Adipose tissue (tissue), 3 donors: ENCODE data around the gene SP2. TPM values are rescaled to one million over a fixed set of nuclear protein-coding genes. Genes with fewer than 3 reads are reported as not detected.

Experiments
- H3K27ac ChIP-seq: one replicate; pipeline ENCODE4 v1.5.1; 2013; ENCODE audit warnings: low read depth, low read length
- WGBS, 3 donors: extraction: QIAGEN DNeasy Blood & Tissue Kit; methylation state at CpG; one replicate each; pipeline ENCODE4 v1.1.7; 2013; 5-methylcytosine and 5-hydroxymethylcytosine counted together
- polyA plus RNA-seq, 3 donors: library from polyadenylated mRNA; stranded (reverse); fragments of 200-250 nt; gene quantifications; one replicate each; pipeline ENCODE4 v1.2.3, GENCODE V29; 2013
- donor health status: healthy with polysubstance abuse.
- donor health status: Bipolar disorder and iron deficiency.
- donor health status: healthy.

Gene SP2
- polyA plus RNA-seq, 3 donors: 7.2 to 15.7 (median 9.2) TPM

DNA sequence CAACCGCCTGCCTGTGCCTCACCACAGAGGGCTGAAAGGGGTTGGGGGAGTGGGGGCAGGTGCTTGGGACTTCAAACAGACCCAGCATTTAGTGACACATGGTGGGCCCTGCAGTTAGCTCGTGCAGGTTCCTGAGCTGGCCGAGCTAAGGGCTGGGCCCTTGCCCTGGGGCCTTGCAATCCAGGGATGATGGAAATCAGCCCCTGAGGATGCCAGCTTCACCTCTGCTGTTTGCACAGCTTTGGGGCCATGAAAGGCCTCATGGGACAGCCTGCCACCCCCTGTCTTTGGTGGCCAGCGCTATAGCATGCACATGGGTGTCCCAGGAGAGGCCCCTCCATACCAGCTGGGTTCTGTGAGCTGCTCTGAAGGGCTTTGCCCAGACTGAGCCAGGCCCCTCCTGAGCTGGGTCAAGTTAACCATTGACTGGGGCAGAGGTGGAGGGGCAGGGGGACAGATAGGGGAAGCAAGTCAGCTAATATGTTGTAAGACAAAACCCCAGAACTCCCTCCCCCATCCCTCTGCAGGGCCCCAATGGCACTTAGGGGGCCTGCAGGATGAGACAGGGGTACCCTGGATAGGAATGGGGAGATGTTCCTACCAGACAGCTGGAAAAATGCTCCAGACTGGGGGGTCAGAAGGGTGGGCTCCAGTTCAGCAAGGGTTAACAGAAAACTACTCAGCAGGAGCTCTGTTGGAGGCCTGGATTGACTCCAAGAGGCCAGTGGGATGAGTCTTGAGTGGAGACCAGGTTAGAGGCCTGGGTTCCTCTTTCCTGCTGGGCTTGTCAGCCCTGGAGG lies 61.0 kb downstream of the SP2 start:
- 20 to 85% (median 63%) methylated on average over 4 of the region's 4 CpGs for WGBS, 3 donors
- no peak overlapping the region for H3K27ac ChIP-seq

DNA sequence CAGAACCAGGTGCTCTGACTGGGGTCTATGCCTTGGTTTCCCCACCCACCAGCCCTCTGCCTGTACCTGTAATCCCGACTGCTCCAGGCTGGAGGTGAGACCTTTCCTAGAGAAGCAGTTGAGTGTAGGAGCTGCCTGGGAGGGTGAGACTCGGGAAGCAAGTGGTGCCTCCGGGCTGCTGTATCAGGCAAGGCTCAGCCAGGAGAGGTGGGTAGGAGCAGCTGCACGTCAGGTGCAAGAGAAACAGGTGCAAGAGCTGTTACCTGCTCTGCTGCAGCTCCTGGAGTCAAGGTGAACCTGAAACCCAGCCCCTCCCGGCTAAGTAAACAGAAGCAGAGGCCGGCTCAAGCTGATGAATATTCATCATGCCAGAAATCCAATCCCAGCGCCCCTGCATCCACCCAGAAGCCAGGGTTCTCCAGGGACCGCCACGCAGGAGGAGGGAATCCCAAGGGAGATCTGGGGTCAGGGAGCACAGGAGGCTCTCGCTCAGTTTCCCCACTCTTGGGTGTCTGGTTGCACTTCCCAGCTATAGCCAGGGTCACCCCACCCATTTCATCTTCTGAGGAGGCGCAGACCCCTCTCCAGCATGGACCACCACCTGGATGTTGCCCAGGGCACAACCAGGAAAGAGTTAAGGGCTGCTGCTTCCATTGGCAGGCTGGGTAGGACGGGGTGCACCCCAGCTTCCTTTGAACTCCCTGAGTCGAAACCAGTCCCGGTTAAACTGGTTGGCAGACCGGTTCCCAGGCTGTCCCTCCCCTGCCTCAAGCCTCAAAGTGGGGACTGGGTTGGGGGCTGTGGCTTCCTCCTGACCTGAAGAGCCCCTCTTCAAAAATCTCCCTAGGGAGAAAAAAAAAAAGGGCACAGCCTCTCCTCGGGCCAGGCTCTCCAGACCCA lies 61.8 kb downstream of the SP2 start, which contains the start of gene PRR15L:
Gene PRR15L, minus strand, starts transcription at position 293 of the 900 bp plus-strand sequence. CDS start 4,649 bp downstream, outside the sequence.
- no peak within 1 kb of the TSS for H3K27ac ChIP-seq
- 22 to 66% (median 57%) methylated on average over 16 of the region's 16 CpGs for WGBS, 3 donors

DNA sequence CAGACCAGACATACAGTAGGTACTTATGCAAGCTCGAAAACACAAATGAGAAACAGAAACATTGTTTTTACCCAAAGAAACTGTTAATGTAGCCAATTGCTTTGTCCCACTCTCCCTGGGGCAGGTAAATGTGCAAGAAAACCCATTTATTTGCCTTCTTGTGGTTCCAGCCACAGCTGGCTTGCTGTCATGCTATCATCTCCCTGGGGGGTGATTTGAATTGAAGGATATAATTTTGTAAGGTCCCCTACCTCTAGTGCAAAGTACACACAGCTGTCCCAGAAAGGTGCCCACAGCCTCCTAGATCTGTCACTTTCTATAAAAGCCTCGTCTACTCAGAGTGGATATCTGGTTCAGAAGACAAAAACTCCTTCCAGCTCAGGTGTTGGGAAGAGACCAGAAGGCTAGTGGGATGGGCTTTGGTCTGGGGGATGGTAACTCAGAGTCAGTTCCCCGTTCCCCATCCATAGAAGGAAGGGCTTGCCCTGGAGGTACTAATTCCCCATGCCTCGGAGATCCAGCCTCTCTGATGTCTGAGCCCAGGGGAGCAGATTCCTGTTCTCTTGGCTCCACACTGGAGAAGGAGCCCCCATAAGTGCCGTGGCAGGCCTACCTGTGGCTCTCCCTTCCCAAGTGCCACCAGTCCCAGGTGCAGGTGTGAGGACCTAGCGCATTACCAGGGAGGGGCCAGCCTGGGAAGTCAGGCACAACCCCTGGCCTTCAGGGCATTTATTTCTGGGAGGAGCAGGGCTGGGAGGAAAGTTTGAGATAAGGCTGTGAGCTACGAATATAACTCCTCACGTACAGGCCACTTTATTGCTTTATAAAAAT lies 64.0 kb downstream of the SP2 start:
- WGBS, 3 donors: 40 to 78% (median 71%) methylated on average over 8 of the region's 8 CpGs
- H3K27ac ChIP-seq: no peak overlapping the region

- 86 to 90% (median 87%) methylated on average over 6 of the region's 6 CpGs for WGBS, 3 donors
Observed at GRCh38 chr17:47961406-47961805, 65.4 kb downstream of the SP2 start.

DNA sequence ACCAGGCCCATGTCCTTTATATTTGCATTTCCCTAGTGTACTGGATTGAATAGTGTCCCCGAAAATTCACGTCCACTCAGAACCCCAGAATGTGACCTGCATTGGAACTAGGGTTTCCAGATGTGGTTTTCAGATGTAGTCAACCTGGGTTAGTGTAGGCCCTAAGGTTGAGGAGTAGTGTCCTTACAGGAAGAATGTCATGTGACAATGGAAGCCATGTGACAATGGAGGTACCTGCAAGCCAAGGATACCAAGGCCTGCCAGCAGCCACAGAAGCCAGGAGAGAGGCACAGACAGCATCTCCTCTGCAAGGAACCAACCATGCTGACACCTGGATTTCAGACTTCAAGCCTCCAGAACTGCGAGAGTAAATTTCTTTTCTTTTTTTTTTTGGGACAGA lies 66.9 kb downstream of the SP2 start:
- H3K27ac ChIP-seq: no peak overlapping the region
- 73 to 93% (median 92%) methylated on average over 3 of the region's 3 CpGs for WGBS, 3 donors

More at GRCh38 chr17:47961406-47961805, 65.4 kb downstream of the SP2 start:
- H3K27ac ChIP-seq: no peak overlapping the region

GRCh38 chr17:47964856-47965255 lies 68.8 kb downstream of the SP2 start:
- 90 to 97% (median 95%) methylated on average over 5 of the region's 5 CpGs for WGBS, 3 donors
- no peak overlapping the region for H3K27ac ChIP-seq

- H3K27ac ChIP-seq: peak overlapping the region; percentile 26
- 29 to 56% (median 39%) methylated on average over 1 of the region's 1 CpG for WGBS, 3 donors
Observed at GRCh38 chr17:47966079-47966519, 70.1 kb downstream of the SP2 start.

DNA sequence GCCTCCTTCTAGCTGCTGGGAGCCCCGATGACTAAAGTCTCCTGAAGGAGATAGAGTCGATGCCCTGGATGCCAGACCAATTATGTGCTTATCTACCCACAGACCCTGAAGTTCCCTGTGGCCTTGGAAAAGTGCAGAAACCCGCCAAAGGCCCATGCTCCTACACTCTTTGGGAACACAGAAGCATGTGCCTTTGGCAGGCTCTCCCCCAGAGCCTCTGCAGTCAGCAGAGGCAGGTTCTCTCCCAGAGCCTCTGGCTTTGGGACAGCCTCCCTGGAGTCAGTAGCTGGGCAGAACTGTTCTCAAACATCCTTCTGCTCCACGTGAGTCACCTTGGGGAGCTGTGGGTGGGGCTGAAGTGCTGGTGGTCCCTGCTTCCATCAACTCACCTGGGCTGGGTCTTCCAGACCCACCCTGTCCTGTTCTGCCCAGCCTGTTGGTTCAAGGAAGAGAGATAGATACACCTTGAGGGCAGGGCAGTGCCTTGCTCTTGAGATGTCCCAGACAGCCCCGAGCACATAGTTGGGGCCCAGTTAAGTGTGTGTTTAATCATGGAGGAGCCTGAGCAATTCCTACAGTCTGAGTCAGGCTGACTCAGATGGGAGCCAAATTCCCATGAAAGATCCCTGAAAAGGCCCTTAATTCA lies 71.7 kb downstream of the SP2 start:
- H3K27ac ChIP-seq: no peak overlapping the region

GRCh38 chr17:47968836-47969235 lies 72.8 kb downstream of the SP2 start:
- WGBS, 3 donors: 89 to 97% (median 95%) methylated on average over 5 of the region's 5 CpGs

More for the DNA sequence above, 71.7 kb downstream of the SP2 start:
- WGBS, 3 donors: 22 to 59% (median 49%) methylated on average over 5 of the region's 5 CpGs

GRCh38 chr17:47969930-47970724 lies 74.1 kb downstream of the SP2 start:
- H3K27ac ChIP-seq: no peak overlapping the region
- WGBS, 3 donors: 38 to 45% (median 39%) methylated on average over 15 of the region's 15 CpGs

More at GRCh38 chr17:47968836-47969235, 72.8 kb downstream of the SP2 start:
- H3K27ac ChIP-seq: no peak overlapping the region

- 0 to 1% (median 1%) methylated on average over 55 to 62 of the region's 62 CpGs for WGBS, 3 donors
- H3K27ac ChIP-seq: no peak within 1 kb of the TSS
Observed at GRCh38 chr17:47970725-47971499, 74.9 kb downstream of the SP2 start, which contains the start of gene CDK5RAP3. CDK5RAP3 (plus strand) TSS chr17:47971113; CDS start chr17:47971147, 34 bp downstream.

GRCh38 chr17:47973541-47973940 lies 77.5 kb downstream of the SP2 start:
- no peak overlapping the region for H3K27ac ChIP-seq
- 92 to 94% (median 93%) methylated on average over 8 of the region's 8 CpGs for WGBS, 3 donors

DNA sequence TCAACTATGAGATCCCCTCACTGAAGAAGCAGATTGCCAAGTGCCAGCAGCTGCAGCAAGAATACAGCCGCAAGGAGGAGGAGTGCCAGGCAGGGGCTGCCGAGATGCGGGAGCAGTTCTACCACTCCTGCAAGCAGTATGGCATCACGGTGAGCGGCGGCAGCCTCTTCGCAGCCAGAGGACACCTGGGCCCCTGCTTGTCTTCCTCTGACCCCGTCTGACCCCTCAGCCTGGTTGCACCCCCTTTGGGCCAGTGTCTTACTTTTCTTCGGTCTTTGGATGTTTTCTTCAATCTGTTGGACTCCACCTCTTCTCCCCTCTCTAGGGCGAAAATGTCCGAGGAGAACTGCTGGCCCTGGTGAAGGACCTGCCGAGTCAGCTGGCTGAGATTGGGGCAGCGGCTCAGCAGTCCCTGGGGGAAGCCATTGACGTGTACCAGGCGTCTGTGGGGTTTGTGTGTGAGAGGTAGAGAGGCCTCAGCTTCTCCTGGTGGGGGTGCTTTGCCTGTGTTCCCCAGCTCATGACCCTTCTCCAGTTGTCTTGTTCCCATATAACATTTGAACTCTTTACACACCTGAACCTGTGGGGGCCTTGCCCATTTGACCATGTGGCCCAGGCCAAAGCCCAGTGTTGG lies 79.3 kb downstream of the SP2 start:
- 81 to 90% (median 83%) methylated on average over 15 of the region's 15 CpGs for WGBS, 3 donors
- H3K27ac ChIP-seq: no peak overlapping the region

DNA sequence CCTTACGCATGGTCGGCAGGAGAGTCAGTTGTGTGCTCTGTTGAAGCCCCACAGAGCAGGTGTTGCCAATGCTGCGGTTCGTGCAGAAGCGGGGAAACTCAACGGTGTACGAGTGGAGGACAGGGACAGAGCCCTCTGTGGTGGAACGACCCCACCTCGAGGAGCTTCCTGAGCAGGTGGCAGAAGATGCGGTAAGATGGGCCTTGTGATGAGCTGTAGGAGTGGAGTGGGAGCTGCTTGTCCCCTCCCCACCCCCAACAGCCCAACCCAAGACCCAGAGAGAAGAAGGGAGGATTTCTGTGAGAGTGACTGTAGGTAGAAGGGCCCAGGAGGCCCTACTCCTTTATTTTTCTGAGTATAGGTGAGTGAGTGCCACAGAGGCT lies 79.8 kb downstream of the SP2 start:
- WGBS, 3 donors: 90 to 94% (median 93%) methylated on average over 10 of the region's 10 CpGs

DNA sequence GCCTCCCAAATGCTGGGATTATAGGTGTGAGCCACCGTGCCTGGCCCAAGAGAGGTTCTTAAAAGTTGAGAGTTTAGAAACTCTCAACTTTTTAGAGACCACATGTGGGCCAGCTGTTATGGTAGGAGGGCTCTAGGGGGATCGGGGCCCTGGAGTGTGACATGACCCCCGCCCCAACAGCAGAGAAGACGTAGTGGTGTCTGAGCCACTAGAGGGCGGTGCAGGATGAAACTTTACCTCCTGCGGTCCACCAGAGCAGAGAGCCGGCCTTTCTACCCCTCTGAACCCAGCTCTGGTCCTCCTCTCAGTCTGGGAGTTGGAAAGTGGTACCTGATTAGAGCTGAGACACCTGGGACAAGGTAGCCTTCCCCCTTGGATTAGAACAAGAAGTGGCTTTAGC lies 82.3 kb downstream of the SP2 start:
- H3K27ac ChIP-seq: no peak overlapping the region
- 27 to 38% (median 30%) methylated on average over 7 of the region's 7 CpGs for WGBS, 3 donors

More for the DNA sequence above, 79.8 kb downstream of the SP2 start:
- no peak overlapping the region for H3K27ac ChIP-seq
